H7 (cell line): ENCODE measurements around the gene CFD. TPM values are rescaled to one million over a fixed set of nuclear protein-coding genes. Genes with fewer than 3 reads are reported as not detected.
"Not testable (repeated sequence)": the region's sequence is repeated elsewhere in the genome, so short reads cannot be mapped to it uniquely, and the experiment has no call there.

Experiments
- DNase-seq: peaks from one replicate; pipeline ENCODE4 v3.0.0; 2012
- H3K27me3 ChIP-seq: 2 replicates; pipeline ENCODE4 v1.6.0; 2011; ENCODE audit warnings: mild to moderate bottlenecking, low read length; ENCODE audit not compliant: control insufficient read depth, insufficient read depth
- H3K36me3 ChIP-seq: replicated peaks from 2 replicates; pipeline ENCODE4 v1.5.1; 2011; ENCODE audit warnings: low read length; ENCODE audit not compliant: control insufficient read depth, insufficient read depth
- H3K4me3 ChIP-seq: 2 replicates; pipeline ENCODE4 v1.5.1; 2011; ENCODE audit warnings: low read depth, mild to moderate bottlenecking, control low read depth, low read length, moderate library complexity; ENCODE audit not compliant: insufficient read depth
- total RNA-seq: library from RNA; depleted of rRNA; stranded (reverse); fragments of >200 nt; shearing (Covaris generic); gene quantifications from 2 replicates; pipeline ENCODE4 v1.2.3, GENCODE V29; 2014

Gene CFD
- total RNA-seq, 1 experiment from 2014 or later = 1.4 TPM

- peak; percentile 77 for DNase-seq
- no peak overlapping the region for H3K4me3 ChIP-seq
- H3K27me3 ChIP-seq = no peaks in the 10 kb centered on the region
- H3K36me3 ChIP-seq = peaks cover 5% of the 10 kb centered on the region
Measured at GRCh38 chr19:879711-880438, 20.4 kb downstream of the CFD start.

DNA sequence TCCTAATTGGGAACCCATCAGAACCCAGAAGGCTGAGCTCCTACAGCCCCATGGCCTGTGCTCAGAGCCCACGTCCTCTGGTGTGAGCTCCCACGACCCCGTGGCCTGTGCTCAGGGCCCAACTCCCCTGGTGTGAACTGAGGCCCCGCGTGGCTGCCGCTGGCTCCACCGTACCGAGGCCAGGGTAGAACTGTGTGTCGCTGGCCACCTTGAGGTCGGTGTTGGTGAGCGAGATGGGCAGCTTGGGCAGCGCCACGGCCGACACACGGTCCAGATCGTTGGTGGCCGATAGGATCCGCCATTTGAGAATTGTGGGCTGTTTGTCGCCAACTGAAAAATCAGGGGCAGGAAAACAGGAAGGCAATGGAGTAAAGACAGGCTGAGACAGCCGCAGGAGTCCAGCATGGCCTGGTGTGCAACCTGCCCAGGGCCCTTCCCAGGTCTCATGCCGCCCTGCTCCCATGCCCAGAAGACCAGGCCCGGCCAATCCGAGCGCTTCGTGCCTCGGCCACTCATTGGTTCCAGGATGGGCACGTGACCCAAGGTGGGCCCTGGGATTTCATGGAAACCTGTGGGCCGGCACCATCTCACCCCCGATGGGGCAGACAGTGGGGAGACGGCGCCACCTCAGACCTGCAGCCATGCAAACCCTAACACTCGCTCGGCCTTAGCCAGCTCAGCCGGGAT, 22.1 kb downstream of the CFD start:
- Histone ChIP-seq H3K27me3 (no peaks in the 10 kb centered on the region), H3K36me3 (peaks cover 5% of the 10 kb centered on the region; the same call in 1 of the 2 replicates), H3K4me3 (no peak overlapping the region)
- DNase-seq = no peak

GRCh38 chr19:882871-883497, 23.5 kb downstream of the CFD start:
- H3K36me3 ChIP-seq = peaks cover 5% of the 10 kb centered on the region; the same call in 1 of the 2 replicates
- H3K4me3 ChIP-seq = no peak overlapping the region
- DNase-seq = no peak
- no peaks in the 10 kb centered on the region for H3K27me3 ChIP-seq

DNA sequence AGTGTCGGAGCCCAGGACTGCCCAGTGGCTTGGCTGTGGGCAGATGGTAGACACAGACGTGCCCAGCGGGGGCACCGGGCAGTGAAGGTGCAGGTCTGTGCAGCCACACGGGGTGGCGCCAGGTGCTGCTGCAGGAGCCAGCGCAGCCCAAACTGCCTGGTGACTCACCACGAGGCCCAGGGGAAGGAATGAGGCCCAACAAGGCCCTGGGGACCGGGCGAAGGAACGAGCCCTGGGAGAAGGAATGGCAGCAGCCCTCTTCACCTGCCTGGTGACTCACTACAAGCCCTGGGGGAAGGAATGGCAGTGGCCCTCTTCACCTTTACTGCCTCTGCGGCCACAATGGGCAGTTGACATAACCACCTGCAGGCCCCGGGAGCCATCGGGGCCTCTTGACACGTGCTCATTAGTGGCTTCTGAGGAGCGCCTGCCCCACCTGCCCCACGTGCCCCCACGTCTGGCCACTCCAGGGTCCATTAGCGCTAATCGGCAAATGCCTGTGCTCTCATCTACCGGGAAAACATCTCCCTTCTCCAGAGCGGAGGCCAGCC, 24.3 kb downstream of the CFD start:
- peak; percentile 76 for DNase-seq
- Histone ChIP-seq H3K36me3 (peaks cover 5% of the 10 kb centered on the region; the same call in 1 of the 2 replicates), H3K4me3 (no peak overlapping the region), H3K27me3 (no peaks in the 10 kb centered on the region)

- Histone ChIP-seq H3K4me3 (no peak overlapping the region), H3K36me3 (peaks cover 7% of the 10 kb centered on the region), H3K27me3 (no peaks in the 10 kb centered on the region)
- DNase-seq = no peak
Measured at GRCh38 chr19:884420-885211, 25.2 kb downstream of the CFD start.

DNA sequence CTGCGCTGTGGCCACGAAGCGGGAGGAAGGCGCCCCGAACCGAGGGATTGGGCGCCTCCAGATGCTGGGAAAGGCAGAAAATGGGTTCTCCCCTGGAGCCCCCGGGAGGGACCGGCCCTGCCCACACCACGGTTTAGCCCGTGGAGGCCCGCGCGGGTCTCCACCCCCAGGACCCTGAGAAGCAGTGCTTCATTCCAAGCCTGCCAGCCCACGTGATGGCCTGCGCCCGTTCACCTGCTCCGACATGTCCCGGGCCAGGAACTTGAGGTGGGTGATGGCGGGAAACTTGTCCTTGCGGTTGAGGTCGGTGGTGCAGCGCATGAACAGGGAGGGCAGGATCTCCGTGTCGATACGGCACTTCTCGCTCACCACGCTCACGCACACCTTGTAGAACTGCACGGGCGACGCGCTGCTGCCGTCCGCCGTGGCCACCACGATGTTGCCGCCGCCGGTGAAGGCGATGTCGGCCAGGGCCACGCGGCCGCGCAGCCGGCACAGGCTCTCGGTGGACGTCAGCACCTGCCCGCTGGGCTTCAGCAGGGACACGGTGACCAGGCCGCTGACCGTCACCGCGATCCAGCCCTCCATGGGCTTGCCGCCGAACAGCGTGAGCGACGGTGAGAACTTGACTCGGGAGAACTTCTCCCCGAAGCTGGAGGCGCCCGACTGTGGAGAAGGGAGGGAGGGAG, 26.2 kb downstream of the CFD start:
- DNase-seq = no peak
- Histone ChIP-seq H3K36me3 (peaks cover 7% of the 10 kb centered on the region), H3K4me3 (no peak overlapping the region), H3K27me3 (no peaks in the 10 kb centered on the region)

GRCh38 chr19:887072-887471, 27.6 kb downstream of the CFD start:
- H3K36me3 ChIP-seq = peaks cover 2% of the 10 kb centered on the region

GRCh38 chr19:887599-887998, 28.1 kb downstream of the CFD start:
- peaks cover 2% of the 10 kb centered on the region for H3K36me3 ChIP-seq
- DNase-seq = no peak
- H3K27me3 ChIP-seq = no peaks in the 10 kb centered on the region
- no peak overlapping the region for H3K4me3 ChIP-seq

More at GRCh38 chr19:887072-887471, 27.6 kb downstream of the CFD start:
- H3K4me3 ChIP-seq = no peak overlapping the region
- H3K27me3 ChIP-seq = no peaks in the 10 kb centered on the region
- no peak for DNase-seq

GRCh38 chr19:888581-889385, 29.3 kb downstream of the CFD start:
- Histone ChIP-seq H3K4me3 (no peak overlapping the region), H3K27me3 (no peaks in the 10 kb centered on the region), H3K36me3 (peaks cover 2% of the 10 kb centered on the region)
- no peak for DNase-seq

DNA sequence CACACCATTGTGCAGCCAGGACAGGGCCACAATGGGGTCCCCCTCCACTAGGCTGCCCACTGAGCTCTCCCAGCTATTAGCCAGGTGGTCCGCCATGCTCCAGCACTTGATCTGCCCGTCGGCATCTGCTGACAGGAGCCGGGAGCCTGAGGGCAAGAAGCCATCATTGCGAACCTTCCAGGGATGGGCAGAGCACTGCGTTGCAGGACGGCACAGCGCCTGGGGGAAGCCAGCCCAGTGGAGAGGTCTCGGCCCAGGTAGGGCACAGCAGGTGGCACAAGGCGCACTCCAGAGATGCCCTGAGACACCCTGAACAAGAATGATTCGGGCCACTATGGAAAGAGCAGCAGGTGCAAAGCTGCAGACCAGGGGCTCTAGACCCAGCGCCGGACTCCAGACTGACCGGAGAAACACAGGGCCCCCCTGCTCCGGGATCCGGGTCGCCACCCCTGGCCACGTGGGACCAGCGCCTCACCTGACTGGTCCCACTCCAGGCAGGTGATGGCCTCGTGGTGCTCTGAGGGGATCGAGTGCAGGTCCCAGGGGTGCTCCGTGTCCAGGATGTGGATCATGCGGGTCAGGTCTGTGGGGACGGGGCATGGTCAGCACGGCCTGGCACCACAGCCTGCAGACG, 30.3 kb downstream of the CFD start:
- no peak for DNase-seq
- no peak overlapping the region for H3K4me3 ChIP-seq
- peaks cover 2% of the 10 kb centered on the region for H3K36me3 ChIP-seq
- H3K27me3 ChIP-seq = no peaks in the 10 kb centered on the region

DNA sequence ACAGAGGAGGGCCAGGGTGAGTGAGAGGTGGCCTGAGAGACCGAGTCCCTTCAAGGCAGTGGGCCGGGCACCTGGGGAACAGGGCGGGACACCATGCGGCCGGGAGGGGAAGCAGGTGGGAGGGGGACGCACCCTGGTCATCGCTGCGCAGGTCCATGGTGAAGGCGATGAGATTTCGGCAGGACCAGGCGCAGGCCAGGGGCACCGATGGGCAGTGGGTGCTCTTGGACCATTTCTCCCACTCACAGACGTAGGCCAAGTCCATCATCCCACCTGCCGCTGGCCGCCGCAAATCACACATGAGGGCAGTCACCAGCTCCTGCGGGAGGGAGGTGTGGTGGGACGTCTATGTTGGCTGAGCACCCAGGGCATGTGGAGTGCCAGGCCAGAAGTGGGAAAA, 31.4 kb downstream of the CFD start:
- Histone ChIP-seq H3K27me3 (no peaks in the 10 kb centered on the region), H3K4me3 (no peak overlapping the region), H3K36me3 (peaks cover 2% of the 10 kb centered on the region)
- no peak for DNase-seq

DNA sequence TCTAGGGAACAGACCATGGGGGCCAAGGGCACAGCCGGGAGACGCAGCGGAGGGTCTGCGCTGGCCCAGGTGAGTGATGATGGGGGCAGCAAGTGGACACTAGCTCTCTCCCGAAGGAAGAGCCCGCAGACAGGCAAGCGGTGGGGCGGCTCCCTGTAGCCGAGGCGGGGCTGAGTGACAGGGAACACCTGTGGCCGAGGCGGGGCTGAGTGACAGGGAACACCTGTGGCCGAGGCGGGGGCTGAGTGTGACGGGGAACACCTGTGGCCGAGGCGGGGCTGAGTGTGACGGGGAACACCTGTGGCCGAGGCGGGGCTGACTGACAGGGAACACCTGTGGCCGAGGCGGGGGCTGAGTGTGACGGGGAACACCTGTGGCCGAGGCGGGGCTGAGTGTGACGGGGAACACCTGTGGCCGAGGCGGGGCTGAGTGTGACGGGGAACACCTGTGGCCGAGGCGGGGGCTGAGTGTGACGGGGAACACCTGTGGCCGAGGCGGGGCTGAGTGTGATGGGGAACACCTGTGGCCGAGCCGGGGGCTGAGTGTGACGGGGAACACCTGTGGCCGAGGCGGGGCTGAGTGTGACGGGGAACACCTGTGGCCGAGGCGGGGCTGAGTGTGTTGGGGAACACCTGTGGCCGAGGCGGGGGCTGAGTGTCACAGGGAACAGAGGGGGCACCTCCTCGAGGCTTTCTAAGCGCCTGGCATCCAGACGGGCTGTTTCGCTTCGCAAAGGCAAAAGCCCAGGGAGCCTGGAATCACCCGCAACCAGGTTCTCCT, 32.1 kb downstream of the CFD start:
- H3K4me3 ChIP-seq = peak overlapping the region; percentile 76
- not testable (repeated sequence) for H3K36me3 ChIP-seq, DNase-seq

More for the DNA sequence above, 32.1 kb downstream of the CFD start:
- H3K27me3 ChIP-seq = not testable (repeated sequence)
